ENCODE results near the gene MOCOS.

Gene MOCOS

GRCh38 chr18:36296650-36297416 lies 109.5 kb downstream of the MOCOS start:
- TF ChIP-seq, protein P1, sequence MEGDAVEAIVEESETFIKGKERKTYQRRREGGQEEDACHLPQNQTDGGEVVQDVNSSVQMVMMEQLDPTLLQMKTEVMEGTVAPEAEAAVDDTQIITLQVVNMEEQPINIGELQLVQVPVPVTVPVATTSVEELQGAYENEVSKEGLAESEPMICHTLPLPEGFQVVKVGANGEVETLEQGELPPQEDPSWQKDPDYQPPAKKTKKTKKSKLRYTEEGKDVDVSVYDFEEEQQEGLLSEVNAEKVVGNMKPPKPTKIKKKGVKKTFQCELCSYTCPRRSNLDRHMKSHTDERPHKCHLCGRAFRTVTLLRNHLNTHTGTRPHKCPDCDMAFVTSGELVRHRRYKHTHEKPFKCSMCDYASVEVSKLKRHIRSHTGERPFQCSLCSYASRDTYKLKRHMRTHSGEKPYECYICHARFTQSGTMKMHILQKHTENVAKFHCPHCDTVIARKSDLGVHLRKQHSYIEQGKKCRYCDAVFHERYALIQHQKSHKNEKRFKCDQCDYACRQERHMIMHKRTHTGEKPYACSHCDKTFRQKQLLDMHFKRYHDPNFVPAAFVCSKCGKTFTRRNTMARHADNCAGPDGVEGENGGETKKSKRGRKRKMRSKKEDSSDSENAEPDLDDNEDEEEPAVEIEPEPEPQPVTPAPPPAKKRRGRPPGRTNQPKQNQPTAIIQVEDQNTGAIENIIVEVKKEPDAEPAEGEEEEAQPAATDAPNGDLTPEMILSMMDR (IDR thresholded peaks at IDR 0.05), result no peak

DNA sequence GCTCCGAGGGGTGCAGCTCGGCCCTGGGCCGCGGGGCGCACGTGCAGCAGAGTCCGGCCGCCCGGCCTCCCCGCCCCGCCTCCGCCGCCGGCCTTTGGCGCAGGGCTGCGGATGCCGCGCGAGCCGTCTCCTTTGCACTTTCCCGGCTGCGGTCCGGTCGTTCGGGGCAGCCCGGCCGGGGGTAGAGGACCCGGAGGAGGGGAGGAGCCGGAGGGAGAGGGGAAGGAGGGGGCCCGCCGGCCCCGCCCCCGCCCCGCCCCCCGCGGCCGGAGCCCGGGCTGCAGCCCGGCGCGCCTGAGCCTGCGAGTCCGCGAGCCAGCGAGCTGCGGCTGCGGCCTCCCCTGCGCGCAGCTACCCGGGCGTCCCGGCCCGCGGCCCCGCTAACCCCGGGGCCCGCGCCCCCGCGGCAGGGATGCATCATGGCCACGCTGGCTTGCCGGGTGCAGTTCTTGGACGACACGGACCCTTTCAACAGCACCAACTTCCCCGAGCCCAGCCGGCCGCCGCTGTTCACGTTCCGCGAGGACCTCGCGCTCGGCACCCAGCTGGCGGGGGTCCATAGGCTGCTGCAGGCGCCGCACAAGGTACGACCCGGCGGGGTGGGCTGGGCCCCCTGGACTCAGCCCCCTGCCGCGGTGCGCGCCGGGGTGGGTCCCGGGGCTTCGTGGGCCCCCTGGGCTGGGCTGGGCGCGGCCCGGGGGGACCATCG lies 110.3 kb downstream of the MOCOS start, which contains the start of gene FHOD3:
Gene FHOD3 (plus strand): TSS at position 297 of the 709 bp plus-strand sequence. CDS start 123 bp downstream, at position 420.
- TF ChIP-seq, protein P1 (IDR thresholded peaks at IDR 0.05), result no peak

DNA sequence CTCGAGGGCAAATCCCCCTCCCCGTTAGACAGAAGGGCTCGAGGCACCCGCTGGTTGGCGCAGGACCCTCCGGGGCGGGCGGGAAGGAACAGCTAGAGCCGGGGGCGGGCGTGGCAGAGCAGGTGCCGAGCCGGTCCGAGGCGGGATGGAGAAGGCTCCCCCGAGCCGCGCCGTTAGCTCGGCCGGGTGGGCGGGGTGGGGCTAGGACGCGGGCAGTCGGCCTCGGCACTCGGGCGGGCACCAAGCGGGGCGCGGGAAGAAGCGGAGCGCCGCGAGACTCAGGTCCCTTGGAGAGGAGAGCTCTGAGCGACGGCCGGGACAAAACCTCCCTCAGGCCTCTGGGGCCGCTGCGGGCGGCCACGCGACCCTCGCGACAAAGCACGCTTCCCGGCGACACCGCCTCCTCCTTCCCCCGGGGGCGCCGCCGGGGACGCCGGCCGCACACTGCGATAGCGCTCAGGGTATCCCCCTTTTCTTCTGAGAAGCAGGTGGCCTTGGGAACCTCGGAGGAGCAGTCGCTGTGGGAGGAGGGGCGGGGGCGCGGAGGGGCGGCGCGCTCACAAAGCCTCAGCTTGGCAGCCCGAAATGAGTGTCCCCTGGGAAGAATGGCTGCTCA lies 110.9 kb downstream of the MOCOS start:
- TF ChIP-seq, protein P1 (IDR thresholded peaks at IDR 0.05), result no peak

GRCh38 chr18:36299015-36299414 lies 111.7 kb downstream of the MOCOS start:
- TF ChIP-seq, protein P1 (IDR thresholded peaks at IDR 0.05), result no peak

- TF ChIP-seq, protein P1 (IDR thresholded peaks at IDR 0.05), result no peak
These were observed 112.9 kb downstream of the MOCOS start for GRCh38 chr18:36300211-36300610.

GRCh38 chr18:36301884-36302283 lies 114.6 kb downstream of the MOCOS start:
- TF ChIP-seq, protein P1 (IDR thresholded peaks at IDR 0.05), result no peak

- TF ChIP-seq, protein P1 (IDR thresholded peaks at IDR 0.05), result no peak
These were observed 115.4 kb downstream of the MOCOS start for GRCh38 chr18:36302676-36303075.
